HG03575 (cell line): ENCODE results near the gene PAK5.

Experiments
- ATAC-seq: cut with Tn5 transposase; IDR thresholded peaks from one replicate; pipeline ENCODE4 v1.9.1; 2021; ENCODE audit not compliant: unreplicated experiment, insufficient number of reproducible peaks, low FRiP score; ENCODE audit errors: extremely low read depth

The PAK5 gene

GRCh38 chr20:9597547-9597946, 241.3 kb downstream of the PAK5 start:
- no peak for ATAC-seq

GRCh38 chr20:9595763-9596162, 243.1 kb downstream of the PAK5 start:
- ATAC-seq: no peak

- ATAC-seq: no peak
These were observed 244.5 kb downstream of the PAK5 start for GRCh38 chr20:9594284-9594875.

GRCh38 chr20:9592419-9592818, 246.5 kb downstream of the PAK5 start:
- no peak for ATAC-seq

GRCh38 chr20:9591080-9591479, 247.8 kb downstream of the PAK5 start:
- ATAC-seq: no peak

- no peak for ATAC-seq
These were observed 248.7 kb downstream of the PAK5 start for GRCh38 chr20:9590189-9590588.

GRCh38 chr20:9588706-9589105, 250.2 kb downstream of the PAK5 start:
- ATAC-seq: no peak

- ATAC-seq: no peak
These were observed 255.7 kb downstream of the PAK5 start for GRCh38 chr20:9583151-9583550.

- no peak for ATAC-seq
These were observed 256.7 kb downstream of the PAK5 start for GRCh38 chr20:9582137-9582536.

GRCh38 chr20:9581509-9581908, 257.4 kb downstream of the PAK5 start:
- ATAC-seq: no peak

- ATAC-seq: no peak
These were observed 260.3 kb downstream of the PAK5 start for GRCh38 chr20:9578594-9578993.

- no peak for ATAC-seq
These were observed 261.5 kb downstream of the PAK5 start for GRCh38 chr20:9577397-9577796.

GRCh38 chr20:9576695-9577094, 262.2 kb downstream of the PAK5 start:
- no peak for ATAC-seq

- ATAC-seq: no peak
These were observed 263.0 kb downstream of the PAK5 start for GRCh38 chr20:9575836-9576235.

GRCh38 chr20:9574776-9575175, 264.1 kb downstream of the PAK5 start:
- no peak for ATAC-seq

GRCh38 chr20:9574181-9574580, 264.7 kb downstream of the PAK5 start:
- ATAC-seq: no peak

- ATAC-seq: no peak
These were observed 265.3 kb downstream of the PAK5 start for GRCh38 chr20:9573335-9574151.

- ATAC-seq: no peak
These were observed 266.2 kb downstream of the PAK5 start for GRCh38 chr20:9572670-9573069.

GRCh38 chr20:9571783-9572182, 267.1 kb downstream of the PAK5 start:
- ATAC-seq: no peak

GRCh38 chr20:9570612-9571011, 268.3 kb downstream of the PAK5 start:
- no peak for ATAC-seq

- ATAC-seq: no peak
These were observed 271.9 kb downstream of the PAK5 start for GRCh38 chr20:9566977-9567376.
